A549 (cell line): ENCODE measurements around the gene PDZD2. TPM values are rescaled to one million over a fixed set of nuclear protein-coding genes. Genes with fewer than 3 reads are reported as not detected.

Experiments used
- ATAC-seq, 2 experiments: fragments of 200-7000 bp in 1 of 2; fragments of >200 bp in 1 of 2; cut with Nextera tagmentation in 1 of 2; cut with Tn5 transposase in 1 of 2; 3 replicates each; pipeline versions ENCODE4 v1.8.0 to v1.9.1; 2018 to 2020; ENCODE audit warnings: mild to moderate bottlenecking in 1 of 2, moderate library complexity in 1 of 2
- CTCF ChIA-PET: fragments of 300-600 bp; sonication (Branson Sonifier 250); formaldehyde crosslinking; extraction: SDS; loops from one replicate; lab custom pipeline; 2021; ENCODE audit warnings: antibody characterized with exemption, inconsistent platforms; lab: Yijun Ruan, JAX
- POLR2A ChIA-PET: fragments of 350-600 bp; formaldehyde crosslinking; extraction: SDS; loops from one replicate; lab custom pipeline; 2021; ENCODE audit warnings: antibody characterized with exemption, inconsistent platforms; lab: Yijun Ruan, JAX
- DNase-seq, 2 experiments: peaks; one replicate each; pipeline versions ENCODE4 v3.0.0 to v3.0.0-alpha.2; 2011 to 2016; ENCODE audit warnings: low read depth in 1 of 2, low spot score in 1 of 2
- FAIRE-seq: peaks from 2 replicates; lab custom pipeline; 2011; peaks lifted over from hg19 to GRCh38; lab: Jason Lieb, UNC
- H3K27ac ChIP-seq, 2 experiments: fragments of >200 bp; sonication (Bioruptor Twin); formaldehyde crosslinking; 3 replicates each; pipeline ENCODE4 v1.5.1; 2016 to 2017
- H3K4me1 ChIP-seq: fragments of >200 bp; sonication (Bioruptor Twin); formaldehyde crosslinking; 3 replicates; pipeline ENCODE4 v1.6.1; 2016
- H3K4me2 ChIP-seq: fragments of >200 bp; sonication (Bioruptor Twin); formaldehyde crosslinking; 3 replicates; pipeline ENCODE4 v1.6.1; 2016
- H3K4me3 ChIP-seq: fragments of >200 bp; sonication (Bioruptor Twin); formaldehyde crosslinking; 3 replicates; pipeline ENCODE4 v1.5.1; 2016
- H3K9me3 ChIP-seq: fragments of >200 bp; sonication (Bioruptor Twin); formaldehyde crosslinking; 3 replicates; pipeline ENCODE4 v1.6.1; 2016
- ATOH8 ChIP-seq: fragments of 250-450 bp; sonication (Bioruptor Pico); IDR thresholded peaks from 2 replicates; pipeline ENCODE4 v1.5.0; 2020; ENCODE audit warnings: low read depth, mild to moderate bottlenecking, moderate library complexity
- BCL3 ChIP-seq: fragments of >200 bp; sonication (Bioruptor Twin); formaldehyde crosslinking; IDR thresholded peaks from 3 replicates; pipeline ENCODE4 v1.6.1; 2016
- BHLHE40 ChIP-seq: IDR thresholded peaks from 2 replicates; pipeline ENCODE4 v1.6.1; 2012; ENCODE audit warnings: low read depth, low read length, inconsistent platforms
- CEBPB ChIP-seq, 2 experiments: fragments of >200 bp in 1 of 2; sonication (Bioruptor Twin) in 1 of 2; formaldehyde crosslinking in 1 of 2; IDR thresholded peaks; 2 replicates each; pipeline ENCODE4 v1.6.1; 2012 to 2016
- CHD4 ChIP-seq: fragments of 200-600 bp; sonication (generic); IDR thresholded peaks from 2 replicates; pipeline ENCODE4 v1.6.1; 2016; ENCODE audit warnings: antibody characterized with exemption, mild to moderate bottlenecking, borderline replicate concordance
- CTCF ChIP-seq: fragments of >200 bp; sonication (Bioruptor Twin); formaldehyde crosslinking; IDR thresholded peaks from 3 replicates; pipeline ENCODE4 v1.5.1; 2016
- EHF ChIP-seq: fragments of 250-450 bp; sonication (Bioruptor Pico); IDR thresholded peaks from 2 replicates; pipeline ENCODE4 v1.5.0; 2020; ENCODE audit warnings: mild to moderate bottlenecking
- ELK1 ChIP-seq: fragments of 150-350 bp; IDR thresholded peaks from 2 replicates; pipeline ENCODE4 v1.6.1; 2014; ENCODE audit warnings: low read depth, mild to moderate bottlenecking, low read length
- EP300 ChIP-seq, 2 experiments: fragments of >200 bp; sonication (Bioruptor Twin); formaldehyde crosslinking; IDR thresholded peaks; 2 replicates in 1 of 2; 3 replicates in 1 of 2; pipeline ENCODE4 v1.6.1; 2016 to 2017
- ESRRA ChIP-seq: fragments of 150-350 bp; IDR thresholded peaks from 2 replicates; pipeline ENCODE4 v1.6.1; 2014; ENCODE audit warnings: mild to moderate bottlenecking, low read length, borderline replicate concordance
- FOSL2 ChIP-seq, 2 experiments: fragments of 450-650 bp in 1 of 2; fragments of >200 bp in 1 of 2; sonication (Bioruptor Twin) in 1 of 2; formaldehyde crosslinking; IDR thresholded peaks; 2 replicates each; pipeline versions ENCODE4 v1.5.0 to v1.6.1; 2016 to 2020; ENCODE audit warnings: mild to moderate bottlenecking in 1 of 2, moderate library complexity in 1 of 2
- FOXS1 ChIP-seq: fragments of 250-450 bp; sonication (Bioruptor Pico); IDR thresholded peaks from 2 replicates; pipeline ENCODE4 v1.5.0; 2020; ENCODE audit warnings: mild to moderate bottlenecking, moderate library complexity
- GATA3 ChIP-seq: IDR thresholded peaks from 2 replicates; pipeline ENCODE4 v1.6.1; 2012; ENCODE audit warnings: borderline replicate concordance
- HES2 ChIP-seq: fragments of >200 bp; sonication (Bioruptor Twin); formaldehyde crosslinking; IDR thresholded peaks from 2 replicates; pipeline ENCODE4 v1.6.1; 2016
- HOXA7 ChIP-seq: fragments of 250-450 bp; sonication (Bioruptor Pico); IDR thresholded peaks from 2 replicates; pipeline ENCODE4 v1.5.0; 2020; ENCODE audit warnings: mild to moderate bottlenecking, moderate library complexity
- HOXB13 ChIP-seq: fragments of 250-450 bp; sonication (Bioruptor Pico); IDR thresholded peaks from 2 replicates; pipeline ENCODE4 v1.5.0; 2020; ENCODE audit warnings: low read depth, mild to moderate bottlenecking, moderate library complexity
- JUNB ChIP-seq: fragments of >200 bp; sonication (Bioruptor Twin); formaldehyde crosslinking; IDR thresholded peaks from 2 replicates; pipeline ENCODE4 v1.6.1; 2016
- KDM5A ChIP-seq: fragments of 200-600 bp; sonication (generic); IDR thresholded peaks from 2 replicates; pipeline ENCODE4 v1.6.1; 2016; ENCODE audit warnings: antibody characterized with exemption, mild to moderate bottlenecking
- MYC ChIP-seq: IDR thresholded peaks from 2 replicates; pipeline ENCODE4 v1.6.1; 2012; ENCODE audit warnings: mild to moderate bottlenecking, inconsistent platforms, low read length, improper control_type of control experiment, borderline replicate concordance
- NR3C1 ChIP-seq: fragments of >200 bp; sonication (Bioruptor Twin); formaldehyde crosslinking; IDR thresholded peaks from 3 replicates; pipeline ENCODE4 v1.6.1; 2017
- POLR2A ChIP-seq: IDR thresholded peaks from 2 replicates; pipeline ENCODE4 v1.6.1; 2012; ENCODE audit warnings: mild to moderate bottlenecking, low read length
- POLR2AphosphoS2 ChIP-seq: conservative IDR thresholded peaks from 2 replicates; pipeline ENCODE4 v1.6.1; 2012; ENCODE audit warnings: low read length, improper control_type of control experiment, inconsistent platforms
- RAD21 ChIP-seq, 2 experiments: fragments of >200 bp in 1 of 2; sonication (Bioruptor Twin) in 1 of 2; formaldehyde crosslinking in 1 of 2; IDR thresholded peaks in 1 of 2; conservative IDR thresholded peaks in 1 of 2; 2 replicates in 1 of 2; 3 replicates in 1 of 2; pipeline ENCODE4 v1.6.1; 2012 to 2018; ENCODE audit warnings: inconsistent platforms in 1 of 2
- RARB ChIP-seq: fragments of 250-450 bp; sonication (Bioruptor Pico); IDR thresholded peaks from 2 replicates; pipeline ENCODE4 v1.8.0; 2021; ENCODE audit warnings: mild to moderate bottlenecking, moderate library complexity
- RNF2 ChIP-seq: fragments of 200-600 bp; sonication (generic); IDR thresholded peaks from 2 replicates; pipeline ENCODE4 v1.6.1; 2016; ENCODE audit warnings: low read depth, mild to moderate bottlenecking, antibody characterized with exemption, moderate library complexity, borderline replicate concordance
- USF2 ChIP-seq: fragments of 450-650 bp; IDR thresholded peaks from 2 replicates; pipeline ENCODE4 v1.6.1; 2014; ENCODE audit warnings: antibody characterized with exemption
- ZSCAN20 ChIP-seq: fragments of 250-450 bp; sonication (Bioruptor Pico); IDR thresholded peaks from 2 replicates; pipeline ENCODE4 v1.8.0; 2022; ENCODE audit warnings: mild to moderate bottlenecking, moderate library complexity
- WGBS: methylation state at CpG from one replicate; pipeline ENCODE4 v1.1.6; 2017; ENCODE audit errors: missing lambda C conversion rate; 5-methylcytosine and 5-hydroxymethylcytosine counted together
- polyA plus RNA-seq, 4 experiments: library from polyadenylated mRNA; depleted of rRNA in 3 of 4; stranded (reverse); fragments of >200 nt; fragmentation: RNase III in 1 of 4; extraction: RNeasy Plus Mini Kit Qiagen cat#74134 plus additional on column Dnase treatment in 1 of 4; gene quantifications; 2 replicates in 3 of 4; 3 replicates in 1 of 4; pipeline ENCODE4 v1.2.3, GENCODE V29; 2011 to 2017

The PDZD2 gene
- polyA plus RNA-seq, 2 of the 4 experiments (the other 2 are of a cell fraction) = 0.06 to 0.09 TPM

GRCh38 chr5:31948006-31948405 is 309.1 kb downstream of the PDZD2 start:
- no peak overlapping the region for H3K27ac ChIP-seq
- CTCF ChIA-PET = interaction anchor here (0.6 to 1.4 kb wide), 3 partner anchors 23 to 173 kb away, joined by 3 read pairs; no protein-coding TSS in a partner anchor
- POLR2A ChIA-PET = no interaction called here

GRCh38 chr5:31952067-31952466 is 313.1 kb downstream of the PDZD2 start:
- ChIA-PET POLR2A (no interaction called here), CTCF (no interaction called here)
- H3K9me3 ChIP-seq = peaks cover 3% of the 10 kb centered on the region; the same call in 1 of the 3 replicates
- no peak overlapping the region for H3K27ac ChIP-seq
- TF ChIP-seq HES2 (no peak), CEBPB (IDR thresholded peaks at IDR 0.05) (no peak), EP300 (IDR thresholded peaks at IDR 0.05) (no peak), JUNB (no peak), USF2 (no peak), ZSCAN20 (CRISPR knock-in tag) (no peak), POLR2AphosphoS2 (no peak), POLR2A (no peak), CHD4 (no peak), HOXA7 (no peak), BCL3 (no peak), FOSL2 (IDR thresholded peaks at IDR 0.05) (no peak), FOSL2 (CRISPR knock-in tag; IDR thresholded peaks at IDR 0.05) (no peak), NR3C1 (no peak), GATA3 (no peak), RARB (CRISPR knock-in tag) (no peak), HOXB13 (no peak), ELK1 (no peak), RAD21 (conservative IDR thresholded peaks at IDR 0.05 in 1 of 2, IDR thresholded peaks at IDR 0.05 in 1 of 2) (no peak), RNF2 (no peak)
- H3K4me2 ChIP-seq = no peak overlapping the region
- no peaks in the 10 kb centered on the region for H3K4me1 ChIP-seq
- FAIRE-seq = no peak
- DNase-seq = no peak
- no peak overlapping the region for H3K4me3 ChIP-seq
- no peak for ATAC-seq

More at GRCh38 chr5:31948006-31948405, 309.1 kb downstream of the PDZD2 start:
- Histone ChIP-seq H3K4me3 (no peak overlapping the region), H3K4me1 (no peaks in the 10 kb centered on the region), H3K4me2 (no peak overlapping the region), H3K9me3 (no peaks in the 10 kb centered on the region; the same call in 2 of the 3 replicates)
- 52% methylated on average over 5 of the region's 5 CpGs for WGBS
- FAIRE-seq (no peak), DNase-seq (no peak), ATAC-seq (no peak)
- no peak for TF ChIP-seq ZSCAN20 (CRISPR knock-in tag)

- ChIA-PET POLR2A (no interaction called here), CTCF (no interaction called here)
- Histone ChIP-seq H3K9me3 (peaks cover 3% of the 10 kb centered on the region; the same call in 1 of the 3 replicates), H3K27ac (no peak overlapping the region), H3K4me2 (no peak overlapping the region), H3K4me1 (no peaks in the 10 kb centered on the region), H3K4me3 (no peak overlapping the region)
- no peak for TF ChIP-seq FOXS1 (CRISPR knock-in tag)
- no peak for TF ChIP-seq KDM5A
- TF ChIP-seq MYC = no peak
- no peak for TF ChIP-seq ATOH8 (CRISPR knock-in tag)
- no peak for TF ChIP-seq CTCF
- TF ChIP-seq POLR2AphosphoS2 = no peak
- no peak for TF ChIP-seq ESRRA
- TF ChIP-seq EHF (CRISPR knock-in tag) = no peak
- no peak for TF ChIP-seq BHLHE40
- FAIRE-seq (no peak), ATAC-seq (no peak), DNase-seq (no peak)
- 44% methylated on average over 3 of the region's 3 CpGs for WGBS
These were observed 315.2 kb downstream of the PDZD2 start for GRCh38 chr5:31954091-31954490.
